BE2C (cell line): ENCODE measurements around the gene CLTCL1.

Experiments used
- DNase-seq: peaks from one replicate; pipeline ENCODE4 v3.0.0-alpha.2; 2020
- H3K27me3 ChIP-seq: fragments of 250-450 bp; sonication (Bioruptor Pico); 2 replicates; pipeline ENCODE4 v1.5.1; 2020; ENCODE audit warnings: mild to moderate bottlenecking
- H3K36me3 ChIP-seq: fragments of 250-450 bp; sonication (Bioruptor Pico); 2 replicates; pipeline ENCODE4 v1.5.1; 2020; ENCODE audit warnings: mild to moderate bottlenecking
- H3K4me1 ChIP-seq: fragments of 250-450 bp; sonication (Bioruptor Pico); 2 replicates; pipeline ENCODE4 v1.5.1; 2020
- H3K4me3 ChIP-seq: 2 replicates; pipeline ENCODE4 v1.5.1; 2011; ENCODE audit warnings: low read depth, low read length
- H3K9me3 ChIP-seq: fragments of 250-450 bp; sonication (Bioruptor Pico); 2 replicates; pipeline ENCODE4 v1.5.1; 2020
- CTCF ChIP-seq: IDR thresholded peaks from 2 replicates; pipeline ENCODE4 v1.5.1; 2012; ENCODE audit warnings: mild to moderate bottlenecking, low read depth, low read length

The CLTCL1 gene

GRCh38 chr22:19292458-19293230 lies 1.1 kb upstream of the CLTCL1 start:
- H3K4me3 ChIP-seq = peak overlapping the region; percentile 65
- no peaks in the 10 kb centered on the region for H3K4me1 ChIP-seq
- peaks cover 13% of the 10 kb centered on the region for H3K27me3 ChIP-seq
- no peaks in the 10 kb centered on the region; the same call in 1 of the 2 replicates for H3K36me3 ChIP-seq
- H3K9me3 ChIP-seq = no peaks in the 10 kb centered on the region
- TF ChIP-seq CTCF = no peak
- DNase-seq = no peak

DNA sequence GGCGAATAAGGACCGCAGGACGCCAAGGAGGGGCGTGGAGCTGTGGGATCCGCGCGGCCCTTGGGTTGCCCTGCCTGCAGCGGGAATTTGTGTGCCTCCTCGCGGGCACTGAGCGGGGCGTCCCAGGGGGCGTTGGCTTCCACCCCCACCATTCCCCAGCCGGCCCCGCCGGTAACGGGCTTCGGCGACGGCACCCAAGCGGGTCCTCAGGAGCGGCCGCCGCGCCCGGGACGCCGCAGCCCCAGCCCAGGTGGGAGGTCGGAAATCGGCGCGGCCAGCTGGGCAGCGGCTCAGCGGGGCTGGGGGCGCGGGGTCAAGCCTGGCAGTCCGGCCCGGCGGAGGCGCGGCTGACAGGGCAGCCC lies 320 bp downstream of the CLTCL1 start:
- TF ChIP-seq CTCF = no peak
- peak; percentile 53 for DNase-seq
- no peaks in the 10 kb centered on the region for H3K4me1 ChIP-seq
- no peaks in the 10 kb centered on the region for H3K9me3 ChIP-seq
- H3K4me3 ChIP-seq = peak overlapping the region; percentile 58
- H3K36me3 ChIP-seq = no peaks in the 10 kb centered on the region; the same call in 1 of the 2 replicates
- H3K27me3 ChIP-seq = peaks cover 13% of the 10 kb centered on the region

DNA sequence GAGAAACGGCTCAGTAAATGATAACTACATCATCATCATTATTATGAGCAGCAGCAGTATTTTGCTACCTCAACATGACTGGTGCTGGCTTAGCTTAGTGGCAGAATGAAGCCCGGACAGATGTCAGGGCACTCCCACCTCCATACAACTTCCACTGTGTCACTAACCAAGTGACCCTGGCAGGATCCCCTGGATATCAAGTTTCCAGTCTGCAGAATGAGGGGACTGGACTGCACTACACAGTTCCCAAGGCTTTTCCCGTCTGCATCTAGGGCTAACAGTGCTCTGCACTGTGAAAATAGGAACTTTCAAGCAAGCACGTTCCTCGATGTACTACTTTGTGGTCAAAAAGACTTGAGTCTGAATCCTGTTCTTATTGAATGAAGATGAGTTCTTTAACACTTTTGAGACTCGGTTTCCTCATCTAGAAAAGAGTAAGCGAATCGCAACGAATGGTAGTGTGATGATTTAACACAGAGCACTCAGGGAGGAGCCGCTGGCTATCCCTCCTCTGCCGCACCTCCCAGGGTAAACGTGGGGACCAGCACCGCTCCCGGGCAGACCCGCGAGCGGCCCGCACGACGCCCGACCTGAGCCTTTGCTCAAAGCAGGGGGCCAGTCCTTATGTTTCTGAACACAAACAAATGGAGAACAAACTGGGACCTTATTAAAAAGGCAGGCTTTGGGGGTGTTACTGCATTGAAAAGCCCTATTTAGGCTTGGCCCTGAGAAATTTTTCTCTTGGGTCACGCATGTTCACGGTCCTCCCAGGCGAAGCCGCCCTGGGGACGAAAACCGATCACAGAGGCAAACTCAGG lies 910 bp downstream of the CLTCL1 start:
- H3K27me3 ChIP-seq = peaks cover 13% of the 10 kb centered on the region
- no peak for DNase-seq
- H3K4me3 ChIP-seq = peak overlapping the region; percentile 58
- no peaks in the 10 kb centered on the region for H3K4me1 ChIP-seq
- no peaks in the 10 kb centered on the region for H3K9me3 ChIP-seq
- H3K36me3 ChIP-seq = no peaks in the 10 kb centered on the region; the same call in 1 of the 2 replicates
- no peak for TF ChIP-seq CTCF

GRCh38 chr22:19289475-19290161 lies 1.9 kb downstream of the CLTCL1 start:
- no peak for DNase-seq

DNA sequence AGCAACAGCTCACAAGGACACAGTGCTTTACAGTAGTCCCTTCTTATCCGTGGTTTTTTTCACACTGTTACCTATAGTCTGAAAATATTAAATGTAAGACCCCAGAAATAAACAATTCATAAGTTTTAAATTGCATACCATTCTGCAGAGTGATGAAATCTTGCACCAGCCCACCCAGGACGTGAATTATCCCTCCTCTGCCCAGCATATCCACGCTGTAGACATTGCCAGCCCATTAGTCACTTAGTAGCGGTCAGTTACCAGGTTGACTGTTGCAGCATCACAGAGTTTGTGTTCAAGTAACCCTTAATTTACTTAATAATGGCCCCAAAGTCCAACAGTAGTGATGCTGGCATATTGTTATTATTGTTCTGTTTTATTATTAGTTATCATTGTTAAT lies 3.6 kb downstream of the CLTCL1 start:
- Histone ChIP-seq H3K4me3 (no peak overlapping the region), H3K36me3 (no peaks in the 10 kb centered on the region; the same call in 1 of the 2 replicates), H3K4me1 (no peaks in the 10 kb centered on the region), H3K27me3 (peaks cover 13% of the 10 kb centered on the region), H3K9me3 (no peaks in the 10 kb centered on the region)
- DNase-seq = no peak
- no peak for TF ChIP-seq CTCF

More at GRCh38 chr22:19289475-19290161, 1.9 kb downstream of the CLTCL1 start:
- Histone ChIP-seq H3K27me3 (peaks cover 13% of the 10 kb centered on the region), H3K9me3 (no peaks in the 10 kb centered on the region), H3K36me3 (no peaks in the 10 kb centered on the region; the same call in 1 of the 2 replicates), H3K4me3 (no peak overlapping the region), H3K4me1 (no peaks in the 10 kb centered on the region)
- no peak for TF ChIP-seq CTCF
